ENCODE results near the gene PDIA3.

DNA sequence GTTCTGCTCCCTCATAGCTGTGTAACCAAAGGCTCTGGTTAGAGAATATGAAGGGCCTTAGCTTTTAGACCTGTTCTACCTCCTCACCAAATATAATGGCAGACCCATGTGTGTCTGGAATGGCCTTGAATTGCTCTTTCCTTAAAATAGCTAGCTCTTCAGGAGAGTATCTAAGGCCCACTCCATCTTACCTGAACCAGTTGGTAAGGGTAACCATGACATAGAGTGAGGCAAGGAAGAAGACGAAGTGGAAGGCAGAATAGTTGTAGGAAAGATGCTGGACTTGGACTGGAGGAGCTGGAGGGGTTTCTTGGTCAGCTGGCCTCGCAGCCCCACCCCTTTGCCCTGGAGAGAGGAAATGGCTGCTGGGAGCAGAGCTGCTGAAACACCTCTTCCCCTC lies 49.0 kb downstream of the PDIA3 start:
- no peak for TF ChIP-seq SUZ12 (IDR thresholded peaks at IDR 0.05; ENCODE audit: extremely low read depth, insufficient read depth, insufficient read length)
- TF ChIP-seq YY1 (IDR thresholded peaks at IDR 0.05; ENCODE audit: insufficient read depth, insufficient read length): no peak
